GM12864 (cell line): ENCODE data around the gene NRG2.

ENCODE experiments used
- DNase-seq: peaks from one replicate; pipeline ENCODE4 v3.0.0-alpha.2; 2011; ENCODE audit warnings: low read depth
- H3K4me3 ChIP-seq: 2 replicates; pipeline ENCODE4 v1.5.1; 2011; ENCODE audit warnings: mild to moderate bottlenecking, low read depth, low read length, control low read depth
- TF ChIP-seq, protein P1 (sequence below): IDR thresholded peaks from 2 replicates; pipeline ENCODE4 v1.5.1; 2011; ENCODE audit warnings: low read depth, mild to moderate bottlenecking, moderate library complexity, low read length, control low read depth, inconsistent platforms; ENCODE audit errors: missing control alignments

The NRG2 gene

DNA sequence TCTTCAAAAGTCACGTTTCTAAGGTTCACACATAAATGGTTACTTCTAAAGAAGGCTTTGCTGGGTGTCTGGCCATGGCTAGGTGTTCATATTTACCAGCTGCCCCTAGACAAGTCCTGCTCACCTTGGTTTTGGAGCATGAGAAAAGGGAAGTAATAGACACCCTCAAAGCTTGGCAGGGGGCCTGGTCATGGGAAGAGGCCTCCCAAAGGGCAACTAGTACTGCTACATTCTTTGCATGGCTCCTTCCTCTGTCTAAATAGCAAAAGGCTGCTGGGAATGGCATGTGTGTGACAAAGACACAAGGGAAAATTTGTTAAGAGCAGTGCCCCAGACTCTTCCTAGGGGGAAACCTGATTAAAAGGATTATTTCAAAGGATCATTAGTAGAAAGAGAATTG is 93.4 kb downstream of the NRG2 start:
- H3K4me3 ChIP-seq: no peak overlapping the region
- TF ChIP-seq, protein P1, sequence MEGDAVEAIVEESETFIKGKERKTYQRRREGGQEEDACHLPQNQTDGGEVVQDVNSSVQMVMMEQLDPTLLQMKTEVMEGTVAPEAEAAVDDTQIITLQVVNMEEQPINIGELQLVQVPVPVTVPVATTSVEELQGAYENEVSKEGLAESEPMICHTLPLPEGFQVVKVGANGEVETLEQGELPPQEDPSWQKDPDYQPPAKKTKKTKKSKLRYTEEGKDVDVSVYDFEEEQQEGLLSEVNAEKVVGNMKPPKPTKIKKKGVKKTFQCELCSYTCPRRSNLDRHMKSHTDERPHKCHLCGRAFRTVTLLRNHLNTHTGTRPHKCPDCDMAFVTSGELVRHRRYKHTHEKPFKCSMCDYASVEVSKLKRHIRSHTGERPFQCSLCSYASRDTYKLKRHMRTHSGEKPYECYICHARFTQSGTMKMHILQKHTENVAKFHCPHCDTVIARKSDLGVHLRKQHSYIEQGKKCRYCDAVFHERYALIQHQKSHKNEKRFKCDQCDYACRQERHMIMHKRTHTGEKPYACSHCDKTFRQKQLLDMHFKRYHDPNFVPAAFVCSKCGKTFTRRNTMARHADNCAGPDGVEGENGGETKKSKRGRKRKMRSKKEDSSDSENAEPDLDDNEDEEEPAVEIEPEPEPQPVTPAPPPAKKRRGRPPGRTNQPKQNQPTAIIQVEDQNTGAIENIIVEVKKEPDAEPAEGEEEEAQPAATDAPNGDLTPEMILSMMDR: no peak
- DNase-seq: no peak

DNA sequence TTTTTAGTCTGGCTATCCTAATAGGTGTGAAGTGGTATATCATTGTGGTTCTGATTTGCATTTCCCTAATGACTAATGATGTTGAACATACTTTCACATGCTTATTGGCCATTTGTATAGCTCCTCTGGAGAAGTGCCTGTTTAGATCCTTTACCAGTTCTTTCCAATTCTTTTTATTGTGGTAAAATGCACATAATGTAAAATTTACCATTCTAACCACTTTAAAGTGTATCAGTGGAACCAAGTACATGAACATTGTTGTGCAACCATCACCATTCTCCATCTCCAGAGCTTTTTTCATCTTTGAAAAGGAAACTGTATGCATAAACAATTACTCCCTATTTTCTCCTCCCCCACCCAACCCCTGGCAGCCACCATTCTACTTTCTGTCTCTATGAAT is 95.4 kb downstream of the NRG2 start:
- no peak overlapping the region for H3K4me3 ChIP-seq
- TF ChIP-seq, protein P1: no peak
- DNase-seq: no peak

DNA sequence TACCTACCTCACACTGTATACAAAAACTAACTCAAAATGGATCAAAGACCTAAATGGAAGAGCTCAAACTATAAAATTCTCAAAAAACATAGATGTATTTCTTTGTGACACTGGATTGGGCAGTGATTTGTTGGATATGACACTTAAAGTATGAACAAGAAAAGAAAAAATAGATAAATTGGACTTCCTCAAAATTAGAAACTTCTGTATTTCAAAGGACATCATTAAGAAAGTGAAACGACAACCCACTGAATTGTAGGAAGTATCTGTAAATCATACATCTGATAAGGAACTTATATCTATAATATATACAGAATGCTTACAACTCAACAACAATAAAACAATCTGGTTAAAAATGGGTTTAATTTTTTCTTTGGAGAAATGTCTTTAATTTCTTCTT is 96.7 kb downstream of the NRG2 start:
- no peak for DNase-seq
- TF ChIP-seq, protein P1: no peak
- no peak overlapping the region for H3K4me3 ChIP-seq

DNA sequence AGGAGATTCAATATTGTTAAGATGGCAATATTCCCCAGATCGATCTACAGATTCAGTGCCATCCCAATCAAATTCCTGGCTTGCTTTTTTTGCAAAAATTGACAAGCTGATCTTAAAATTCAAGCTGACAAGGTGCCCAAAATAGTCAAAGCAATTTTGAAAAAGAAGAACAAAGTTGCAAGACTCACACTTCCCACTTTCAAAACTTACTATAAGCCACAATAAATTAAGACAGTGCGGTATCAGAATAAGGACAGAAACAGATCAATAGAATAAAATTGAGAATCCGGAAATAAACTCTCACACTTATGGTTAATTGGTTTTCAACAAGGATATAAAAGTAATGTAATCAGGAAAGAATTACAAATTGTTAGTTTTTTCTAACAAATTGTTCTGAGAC is 97.1 kb downstream of the NRG2 start:
- no peak for DNase-seq
- TF ChIP-seq, protein P1: no peak

DNA sequence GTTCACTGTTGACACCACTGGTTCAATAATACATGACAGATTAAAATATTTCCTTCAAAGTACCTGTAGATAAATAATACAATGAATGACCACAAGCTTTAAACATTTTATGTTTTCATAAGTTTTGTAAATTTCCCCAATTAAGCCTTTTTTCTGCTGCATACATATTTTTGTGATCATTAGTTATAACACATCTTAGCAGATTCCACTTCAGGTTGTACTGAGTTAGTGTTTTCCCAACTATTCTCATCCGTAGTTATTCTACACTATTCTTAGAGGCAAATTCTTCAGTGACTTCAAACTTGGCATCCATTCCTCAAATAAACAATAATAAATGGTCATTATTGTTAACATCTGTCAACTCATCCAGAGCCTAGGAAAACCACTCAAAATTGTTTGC is 100.9 kb downstream of the NRG2 start:
- no peak overlapping the region for H3K4me3 ChIP-seq
- TF ChIP-seq, protein P1: no peak
- DNase-seq: no peak

More for the DNA sequence above, 97.1 kb downstream of the NRG2 start:
- H3K4me3 ChIP-seq: no peak overlapping the region

DNA sequence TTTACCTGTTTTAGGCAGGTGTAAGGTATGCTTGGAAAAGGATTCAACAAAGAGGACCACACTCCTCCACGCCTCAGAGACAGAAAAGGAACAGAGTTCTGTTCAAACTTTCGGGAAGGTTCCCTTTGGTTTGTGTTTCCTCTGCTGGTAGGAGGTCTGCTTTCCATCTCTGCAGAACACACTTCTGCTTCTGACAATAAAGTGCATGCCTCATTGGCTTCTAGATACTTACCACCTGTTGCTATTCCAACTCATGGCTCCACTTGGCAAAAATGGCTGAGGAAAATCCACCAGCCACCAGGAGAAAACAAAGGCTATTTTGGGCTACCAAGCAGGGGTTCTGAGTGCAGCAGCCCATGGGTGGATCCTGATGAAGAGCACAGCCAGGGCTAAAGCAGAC is 112.7 kb downstream of the NRG2 start:
- H3K4me3 ChIP-seq: no peak overlapping the region
- TF ChIP-seq, protein P1: no peak
- DNase-seq: no peak

DNA sequence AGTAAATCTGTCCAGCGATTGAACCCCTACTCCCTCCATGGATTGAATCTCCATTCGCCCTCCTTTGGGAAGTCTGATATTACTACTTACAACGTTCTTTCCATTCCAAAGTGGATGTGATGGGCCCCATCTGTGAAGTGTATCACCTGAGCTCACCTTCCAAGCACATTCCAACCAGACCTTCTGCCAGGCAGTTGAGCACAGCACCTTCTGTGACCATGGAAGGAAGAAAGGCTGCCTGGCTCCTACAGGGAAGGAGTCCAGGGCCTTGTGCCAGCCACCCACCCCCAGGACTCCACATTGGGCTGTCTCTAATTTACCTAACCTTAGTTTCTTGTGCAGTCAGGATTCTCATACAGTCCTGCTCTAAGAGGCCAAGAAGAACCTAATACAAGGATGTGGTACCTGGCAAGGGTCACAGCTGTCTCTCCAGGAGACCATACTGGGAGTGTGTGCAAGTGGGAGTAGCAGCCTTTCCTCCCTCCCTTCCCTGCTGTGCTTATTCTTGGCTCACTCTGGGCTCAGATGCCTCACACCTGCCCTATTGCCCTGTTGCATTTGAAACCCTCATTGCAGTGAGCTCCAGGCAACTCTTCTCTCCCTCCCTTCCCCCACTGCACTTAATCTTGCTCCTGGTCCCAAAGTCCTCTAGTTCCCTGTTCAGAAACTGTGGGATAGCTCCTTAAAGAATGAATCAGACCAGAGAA is 116.1 kb downstream of the NRG2 start:
- no peak overlapping the region for H3K4me3 ChIP-seq
- DNase-seq: no peak
- TF ChIP-seq, protein P1: no peak
